SK-N-SH treated with all-trans-retinoic acid at 6 μM for 48 hours (cell line): ENCODE data around the gene SERPINH1.

Source experiments
- BACH2 ChIP-seq: fragments of 250-450 bp; sonication (Bioruptor Pico); IDR thresholded peaks from 2 replicates; pipeline ENCODE4 v1.9.0; 2021; ENCODE audit warnings: mild to moderate bottlenecking, borderline replicate concordance
- CREB5 ChIP-seq: fragments of 250-450 bp; sonication (Bioruptor Pico); IDR thresholded peaks from 2 replicates; pipeline ENCODE4 v1.5.1; 2020; ENCODE audit warnings: low read depth, mild to moderate bottlenecking, moderate library complexity
- RARB ChIP-seq: fragments of 250-450 bp; sonication (Bioruptor Pico); IDR thresholded peaks from 2 replicates; pipeline ENCODE4 v1.8.0; 2021; ENCODE audit warnings: mild to moderate bottlenecking, moderate library complexity
- ZNF70 ChIP-seq: fragments of 450-650 bp; formaldehyde crosslinking; IDR thresholded peaks from 2 replicates; pipeline ENCODE4 v1.5.0; 2020; ENCODE audit warnings: mild to moderate bottlenecking, moderate library complexity

GRCh38 chr11:75598900-75599299 is 36.8 kb downstream of the SERPINH1 start:
- TF ChIP-seq ZNF70 (CRISPR knock-in tag) (no peak), BACH2 (no peak), CREB5 (CRISPR knock-in tag) (no peak), RARB (CRISPR knock-in tag) (no peak)
